HG02943 (cell line): ENCODE measurements around the gene CREBBP.

Experiments
- ATAC-seq: cut with Tn5 transposase; IDR thresholded peaks from one replicate; pipeline ENCODE4 v1.9.1; 2021; ENCODE audit warnings: mild to moderate bottlenecking, low read depth, moderate library complexity; ENCODE audit not compliant: unreplicated experiment

Gene CREBBP

DNA sequence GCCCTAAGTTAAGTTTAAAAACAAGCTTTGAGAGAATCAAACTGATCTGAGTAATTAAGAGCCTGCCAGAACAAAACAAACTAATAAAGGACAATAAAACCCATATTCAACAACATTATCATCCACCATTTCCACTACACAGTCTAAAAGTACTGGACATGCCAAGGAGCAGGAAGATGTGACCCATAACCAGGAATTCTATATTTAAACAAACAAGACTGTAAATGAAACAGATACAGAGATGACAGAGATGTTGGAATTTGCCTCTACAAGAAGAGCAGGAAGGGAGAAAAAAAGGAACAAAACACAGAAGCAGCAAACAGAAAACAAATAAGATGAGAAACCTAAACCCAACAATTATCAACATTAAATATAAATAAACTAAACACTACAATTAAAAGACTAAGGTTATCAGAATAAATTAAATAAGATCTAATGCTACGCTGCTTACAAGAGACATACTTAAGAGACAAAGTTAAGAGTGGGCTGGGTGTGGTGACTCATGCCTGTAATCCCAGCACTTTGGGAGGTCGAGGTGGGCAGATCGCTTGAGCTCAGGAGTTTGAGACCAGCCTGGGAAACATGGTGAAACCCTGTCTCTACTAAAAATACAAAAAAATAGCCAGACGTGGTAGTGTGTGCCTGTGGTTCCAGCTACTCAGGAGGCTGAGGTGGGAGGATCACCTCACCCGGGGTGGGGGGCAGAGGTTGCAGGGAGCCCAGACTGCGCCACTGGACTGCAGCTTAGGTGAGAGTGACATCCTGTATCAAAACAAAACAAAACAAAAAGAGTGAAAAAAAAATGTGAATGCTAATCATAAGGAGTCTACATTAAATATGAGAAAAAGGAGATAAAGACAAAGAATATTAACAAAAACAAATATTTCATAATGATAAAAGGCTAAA lies 50.6 kb downstream of the CREBBP start:
- ATAC-seq = no peak

- no peak for ATAC-seq
Measured at GRCh38 chr16:3825940-3826339, 54.6 kb downstream of the CREBBP start.

- no peak for ATAC-seq
Measured at GRCh38 chr16:3825103-3825502, 55.4 kb downstream of the CREBBP start.

DNA sequence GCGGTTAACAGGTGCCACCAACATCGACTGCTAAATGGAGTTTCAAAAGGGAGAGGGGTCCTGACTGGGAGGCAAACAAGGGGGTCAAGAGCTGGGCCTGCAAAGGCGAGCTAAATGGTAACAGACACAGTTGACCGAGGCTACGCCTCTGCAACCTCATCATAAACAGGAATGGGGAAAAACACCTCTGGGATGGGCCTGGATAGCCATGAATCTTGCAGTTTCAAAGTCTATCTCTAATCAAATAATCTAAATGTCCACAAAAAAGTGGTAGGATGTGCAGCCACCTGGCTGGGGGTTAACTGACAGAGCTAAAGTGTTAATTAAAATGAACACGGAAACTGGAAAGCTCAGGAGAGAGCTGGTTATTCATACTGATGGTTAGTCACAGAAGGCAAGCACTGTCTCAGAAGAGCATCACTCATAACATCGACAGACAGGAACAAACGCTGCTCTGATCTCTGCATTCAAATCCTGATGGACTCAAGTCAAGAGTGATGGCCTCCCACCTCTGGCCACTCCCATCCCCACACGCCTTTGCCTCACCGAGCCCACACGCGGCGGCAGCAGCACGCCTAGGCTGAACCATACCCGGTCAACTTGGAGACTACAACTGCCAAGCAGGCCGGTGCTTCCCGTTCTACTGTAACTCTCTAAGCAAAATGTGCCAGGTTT lies 56.3 kb downstream of the CREBBP start:
- no peak for ATAC-seq

- ATAC-seq = no peak
Measured at GRCh38 chr16:3823427-3823826, 57.1 kb downstream of the CREBBP start.

GRCh38 chr16:3822366-3823045 lies 58.0 kb downstream of the CREBBP start:
- no peak for ATAC-seq

DNA sequence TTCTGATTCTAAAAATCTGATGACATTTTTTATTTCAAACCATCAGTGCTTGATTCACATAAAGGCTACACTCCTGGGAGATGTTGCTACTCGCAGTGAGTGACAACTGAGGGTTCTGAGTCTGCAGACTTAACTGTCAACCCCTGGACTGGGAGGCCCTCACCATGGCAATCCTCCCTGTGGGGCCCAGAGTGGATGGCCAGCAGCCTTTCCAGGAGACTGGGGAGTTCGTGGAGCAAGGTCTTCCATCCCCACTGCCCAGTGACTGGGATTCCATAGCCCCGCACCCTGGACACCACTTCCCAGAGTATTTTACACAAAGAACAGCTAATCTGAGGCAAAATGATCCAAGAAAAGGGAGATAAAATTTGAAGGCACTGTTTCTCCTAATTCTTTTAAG lies 59.3 kb downstream of the CREBBP start:
- no peak for ATAC-seq

- ATAC-seq = no peak
Measured at GRCh38 chr16:3819746-3820724, 60.5 kb downstream of the CREBBP start.

DNA sequence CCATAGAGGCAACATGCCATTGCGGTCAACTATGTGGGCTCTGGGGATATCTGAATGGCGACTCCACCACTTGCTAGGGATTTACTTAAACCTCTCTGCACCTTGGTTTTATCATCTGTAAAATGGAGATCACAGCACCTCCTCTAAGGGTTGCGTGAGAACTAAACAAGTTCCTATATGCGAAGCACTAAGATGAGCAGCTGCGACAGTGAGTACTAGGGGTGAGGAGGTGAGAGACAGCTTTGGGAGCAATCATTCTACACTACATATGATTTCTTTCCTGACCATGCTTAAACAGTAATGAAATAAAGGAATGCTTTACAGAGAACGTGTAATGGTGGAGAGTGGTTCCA lies 61.4 kb downstream of the CREBBP start:
- no peak for ATAC-seq

DNA sequence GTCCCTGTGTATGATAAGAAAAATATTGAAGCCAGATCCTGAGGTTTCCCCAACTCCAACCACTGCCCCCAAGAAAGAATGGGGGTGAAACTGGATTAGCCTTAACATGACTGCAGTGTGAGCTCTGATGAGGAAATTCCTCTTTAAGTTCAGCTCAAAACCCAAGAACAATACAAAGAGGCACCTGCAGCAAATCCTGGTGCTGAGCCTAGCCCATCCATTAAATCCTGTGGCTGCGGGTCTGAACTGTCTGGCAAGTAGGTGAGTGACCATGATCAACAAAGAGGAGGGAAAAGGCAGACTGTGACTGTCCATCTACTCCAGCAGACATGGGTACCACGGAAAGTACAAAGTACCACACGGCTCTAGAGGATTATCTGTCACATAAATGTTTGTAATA lies 64.2 kb downstream of the CREBBP start:
- ATAC-seq = no peak

DNA sequence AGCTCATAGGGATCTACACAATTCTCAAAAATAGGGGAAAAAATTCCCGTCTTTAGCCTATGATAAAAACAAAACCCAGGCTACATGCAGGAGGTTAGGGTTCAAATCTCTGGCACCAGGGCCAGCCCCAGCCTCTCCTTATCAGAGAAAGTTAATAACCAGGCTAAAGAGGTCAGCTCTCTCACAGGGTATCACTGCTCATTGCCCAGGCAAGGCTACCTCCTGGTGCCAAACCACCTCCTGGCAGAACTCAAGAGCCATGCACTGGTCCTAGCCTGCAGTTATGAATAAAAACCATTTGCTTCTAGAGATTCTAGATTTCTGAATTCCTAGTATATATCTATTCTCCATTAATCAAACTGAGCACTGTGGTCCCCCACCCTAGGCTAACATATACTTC lies 65.8 kb downstream of the CREBBP start:
- no peak for ATAC-seq

GRCh38 chr16:3812469-3813172 lies 67.9 kb downstream of the CREBBP start:
- no peak for ATAC-seq

GRCh38 chr16:3810818-3811217 lies 69.7 kb downstream of the CREBBP start:
- no peak for ATAC-seq

- ATAC-seq = no peak
Measured at GRCh38 chr16:3810198-3810664, 70.3 kb downstream of the CREBBP start.

DNA sequence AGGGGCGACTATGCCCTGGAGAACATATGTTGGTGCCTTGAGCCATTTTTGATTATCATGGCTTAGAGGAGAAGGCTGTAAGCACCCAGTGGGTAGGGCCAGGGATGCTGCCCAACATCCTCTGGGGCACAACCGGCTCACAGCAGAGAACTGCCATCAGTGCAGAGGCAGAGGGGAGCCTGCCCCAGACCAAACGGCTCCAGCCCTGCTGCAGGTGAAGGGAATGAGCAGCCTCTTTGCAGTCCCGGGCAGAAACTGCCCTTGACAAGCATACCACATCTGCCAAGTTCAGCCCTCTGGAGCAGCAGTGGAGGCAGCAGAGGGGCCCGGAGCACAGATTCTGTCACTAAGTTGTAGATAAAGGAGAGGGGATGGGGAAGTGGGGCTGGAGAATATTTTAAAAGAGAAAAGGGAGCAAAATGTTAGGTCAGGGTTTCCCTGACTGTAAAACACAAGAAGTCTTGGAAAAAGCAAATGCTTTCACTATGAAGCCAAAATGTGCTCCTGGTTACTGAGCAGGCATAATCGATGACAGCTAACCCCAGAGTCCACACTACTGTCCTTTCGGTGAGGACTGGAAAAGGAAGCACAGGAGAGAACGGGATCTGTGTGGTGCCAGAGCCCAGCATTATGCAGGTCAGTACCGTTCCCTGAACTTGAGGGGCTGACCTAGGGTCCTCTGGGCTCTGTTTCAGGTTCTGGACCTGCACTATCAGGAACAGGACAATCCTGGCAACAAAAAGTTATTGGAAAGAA lies 72.0 kb downstream of the CREBBP start:
- ATAC-seq = no peak

- ATAC-seq = no peak
Measured at GRCh38 chr16:3807425-3808123, 72.9 kb downstream of the CREBBP start.

DNA sequence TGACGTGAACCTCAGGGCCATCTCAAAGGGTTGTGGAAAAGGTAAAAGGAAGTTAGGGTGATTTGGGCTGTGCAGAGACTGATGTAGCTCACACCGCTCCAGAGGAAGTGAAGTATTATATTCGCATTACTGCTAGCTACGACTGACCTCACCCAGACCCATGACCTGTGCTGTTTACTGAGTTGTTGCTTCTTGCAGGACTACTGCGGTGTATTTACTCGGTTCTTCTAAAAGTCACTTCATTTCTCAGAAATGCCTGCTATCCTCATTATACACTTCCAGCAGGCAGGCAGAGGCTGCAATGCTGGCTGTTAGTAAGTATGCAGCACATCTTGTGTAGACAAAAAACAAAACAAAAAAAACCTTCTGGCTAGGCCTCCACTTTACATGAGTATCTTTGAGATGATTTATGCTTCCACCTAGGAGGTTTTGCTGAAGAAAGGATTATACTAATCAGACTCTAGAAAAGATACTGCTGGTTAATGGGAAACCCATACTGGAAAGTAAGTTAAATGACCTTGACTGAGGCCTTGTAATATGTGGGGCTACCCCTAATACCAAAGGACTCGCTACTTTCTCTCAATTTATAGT lies 76.0 kb downstream of the CREBBP start:
- no peak for ATAC-seq
